ENCODE measurements around the gene GPR171.
"Not testable (repeated sequence)": the region's sequence is repeated elsewhere in the genome, so short reads cannot be mapped to it uniquely, and the experiment has no call there.

The GPR171 gene

GRCh38 chr3:151203051-151203420, at the start of gene GPR171:
TSS of gene GPR171 (minus strand) at chr3:151203216. CDS start at chr3:151199386, 3,830 bp downstream.
- no peak for DNase-seq

- DNase-seq: no peak
Measured at GRCh38 chr3:151248772-151249337, 45.8 kb upstream of the GPR171 start.

GRCh38 chr3:151242006-151242405, 39.0 kb upstream of the GPR171 start:
- not testable (repeated sequence) for DNase-seq

GRCh38 chr3:151236736-151237135, 33.7 kb upstream of the GPR171 start:
- no peak for DNase-seq

GRCh38 chr3:151236316-151236715, 33.3 kb upstream of the GPR171 start:
- no peak for DNase-seq

- no peak for DNase-seq
Measured at GRCh38 chr3:151234825-151235224, 31.8 kb upstream of the GPR171 start.

- no peak for DNase-seq
Measured at GRCh38 chr3:151232991-151233390, 30.0 kb upstream of the GPR171 start.

- DNase-seq: not testable (repeated sequence)
Measured at GRCh38 chr3:151232403-151232802, 29.4 kb upstream of the GPR171 start.

- no peak for DNase-seq
Measured at GRCh38 chr3:151230646-151231045, 27.6 kb upstream of the GPR171 start.

- no peak for DNase-seq
Measured at GRCh38 chr3:151228666-151229040, 25.6 kb upstream of the GPR171 start.

GRCh38 chr3:151227807-151228665, 25.0 kb upstream of the GPR171 start:
- DNase-seq: no peak

- DNase-seq: no peak
Measured at GRCh38 chr3:151227266-151227806, 24.3 kb upstream of the GPR171 start.

- DNase-seq: no peak
Measured at GRCh38 chr3:151226825-151227224, 23.8 kb upstream of the GPR171 start.

GRCh38 chr3:151226088-151226563, 23.1 kb upstream of the GPR171 start:
- DNase-seq: no peak

GRCh38 chr3:151225040-151225975, 22.3 kb upstream of the GPR171 start:
- no peak for DNase-seq

GRCh38 chr3:151224268-151224866, 21.4 kb upstream of the GPR171 start:
- DNase-seq: no peak

- DNase-seq: no peak
Measured at GRCh38 chr3:151219056-151219455, 16.0 kb upstream of the GPR171 start.

- DNase-seq: no peak
Measured at GRCh38 chr3:151218136-151218535, 15.1 kb upstream of the GPR171 start.

GRCh38 chr3:151216641-151217607, 13.9 kb upstream of the GPR171 start:
- DNase-seq: no peak

- DNase-seq: no peak
Measured at GRCh38 chr3:151214459-151214858, 11.4 kb upstream of the GPR171 start.

- no peak for DNase-seq
Measured at GRCh38 chr3:151213881-151214280, 10.9 kb upstream of the GPR171 start.
